ENCODE data around the gene OR51G2. TPM values are rescaled to one million over a fixed set of nuclear protein-coding genes. Genes with fewer than 3 reads are reported as not detected.

The OR51G2 gene
- total RNA-seq, 4 donors from 2014 or later: not detected

DNA sequence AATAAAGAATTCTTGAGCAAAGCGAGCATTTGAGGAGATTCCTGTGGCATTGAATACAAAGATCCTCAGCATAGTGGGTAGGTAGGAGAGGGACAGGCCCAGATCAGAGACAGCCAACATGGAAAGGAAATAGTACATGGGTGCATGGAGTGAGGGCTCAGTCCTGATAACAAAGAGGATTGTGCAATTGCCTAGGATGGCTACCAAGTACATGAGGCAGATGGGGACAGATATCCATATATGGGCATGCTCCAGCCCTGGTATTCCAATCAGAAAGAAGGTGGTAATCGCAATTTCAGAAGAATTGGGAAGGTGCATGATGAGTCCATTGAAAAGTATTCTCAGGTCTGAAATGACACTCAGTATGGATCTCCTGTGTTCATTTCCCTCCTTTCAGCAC lies 28.9 kb downstream of the OR51G2 start:
- no peaks in the 10 kb centered on the region for H3K27me3 ChIP-seq
- intact Hi-C loops (cut with DNase I): no loop called here
- H3K9me3 ChIP-seq: no peaks in the 10 kb centered on the region
- H3K4me3 ChIP-seq: no peak overlapping the region
- WGBS: 71% methylated on average over 2 of the region's 2 CpGs
- no peak overlapping the region for H3K27ac ChIP-seq (replicated peaks in 1 of 4)
- H3K36me3 ChIP-seq: no peaks in the 10 kb centered on the region
- H3K4me1 ChIP-seq: no peaks in the 10 kb centered on the region
- no peak for DNase-seq (ENCODE audit: extremely low spot score)
- TF ChIP-seq POLR2AphosphoS5 (IDR thresholded peaks at IDR 0.05): no peak
- TF ChIP-seq EP300 (IDR thresholded peaks at IDR 0.05): no peak
- TF ChIP-seq, protein P1, sequence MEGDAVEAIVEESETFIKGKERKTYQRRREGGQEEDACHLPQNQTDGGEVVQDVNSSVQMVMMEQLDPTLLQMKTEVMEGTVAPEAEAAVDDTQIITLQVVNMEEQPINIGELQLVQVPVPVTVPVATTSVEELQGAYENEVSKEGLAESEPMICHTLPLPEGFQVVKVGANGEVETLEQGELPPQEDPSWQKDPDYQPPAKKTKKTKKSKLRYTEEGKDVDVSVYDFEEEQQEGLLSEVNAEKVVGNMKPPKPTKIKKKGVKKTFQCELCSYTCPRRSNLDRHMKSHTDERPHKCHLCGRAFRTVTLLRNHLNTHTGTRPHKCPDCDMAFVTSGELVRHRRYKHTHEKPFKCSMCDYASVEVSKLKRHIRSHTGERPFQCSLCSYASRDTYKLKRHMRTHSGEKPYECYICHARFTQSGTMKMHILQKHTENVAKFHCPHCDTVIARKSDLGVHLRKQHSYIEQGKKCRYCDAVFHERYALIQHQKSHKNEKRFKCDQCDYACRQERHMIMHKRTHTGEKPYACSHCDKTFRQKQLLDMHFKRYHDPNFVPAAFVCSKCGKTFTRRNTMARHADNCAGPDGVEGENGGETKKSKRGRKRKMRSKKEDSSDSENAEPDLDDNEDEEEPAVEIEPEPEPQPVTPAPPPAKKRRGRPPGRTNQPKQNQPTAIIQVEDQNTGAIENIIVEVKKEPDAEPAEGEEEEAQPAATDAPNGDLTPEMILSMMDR (IDR thresholded peaks at IDR 0.05): no peak
- no peak for TF ChIP-seq POLR2A (IDR thresholded peaks at IDR 0.05; ENCODE audit: low read depth)

DNA sequence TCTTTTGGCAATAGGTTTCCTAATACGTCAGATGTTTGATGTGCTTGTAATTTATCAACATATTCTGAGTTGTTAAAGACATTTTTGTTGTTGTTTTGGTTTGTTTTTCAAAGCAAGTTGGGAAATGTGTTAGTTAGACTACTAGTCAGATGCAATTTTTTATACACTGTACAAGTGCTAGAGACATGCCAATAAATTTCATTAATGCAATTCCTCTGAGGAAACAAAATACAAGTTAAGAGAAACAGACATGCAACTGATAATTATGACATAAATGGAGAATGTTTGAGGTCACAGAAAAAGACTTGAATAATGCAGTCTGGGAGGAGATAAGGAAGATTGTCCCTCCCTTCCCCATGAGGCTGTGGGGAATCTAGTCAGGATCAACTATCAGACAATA lies 31.6 kb downstream of the OR51G2 start:
- WGBS: 0% methylated on average over 1 of the region's 1 CpG
- intact Hi-C loops (cut with DNase I): no loop called here
- H3K27me3 ChIP-seq: no peaks in the 10 kb centered on the region
- no peak overlapping the region for H3K4me3 ChIP-seq
- DNase-seq (ENCODE audit: extremely low spot score): no peak
- no peak overlapping the region for H3K27ac ChIP-seq (replicated peaks in 1 of 4)
- H3K9me3 ChIP-seq: no peaks in the 10 kb centered on the region
- no peaks in the 10 kb centered on the region for H3K36me3 ChIP-seq
- TF ChIP-seq POLR2AphosphoS5 (IDR thresholded peaks at IDR 0.05) (no peak), EP300 (IDR thresholded peaks at IDR 0.05) (no peak), POLR2A (IDR thresholded peaks at IDR 0.05; ENCODE audit: low read depth) (no peak)
- TF ChIP-seq, protein P1 (IDR thresholded peaks at IDR 0.05): no peak
- H3K4me1 ChIP-seq: no peaks in the 10 kb centered on the region

DNA sequence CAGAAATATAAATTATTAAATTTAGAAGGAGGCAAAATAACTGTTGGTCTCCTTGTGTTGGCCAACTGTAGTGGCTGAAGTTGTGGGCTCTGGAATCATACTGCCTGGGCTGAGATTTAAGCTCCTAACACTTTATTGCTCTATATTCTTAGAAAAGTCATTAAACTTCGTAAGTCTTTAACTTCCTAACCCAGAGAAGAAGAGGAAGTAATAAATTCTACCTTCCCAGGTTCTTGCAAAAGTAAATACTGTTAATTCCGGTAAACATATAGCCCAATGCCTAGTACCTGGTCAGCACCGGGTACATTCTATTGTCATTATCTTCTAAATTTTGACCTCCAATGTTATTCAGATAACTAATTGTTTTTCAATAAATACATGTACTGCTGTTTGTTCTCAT lies 33.0 kb downstream of the OR51G2 start:
- H3K36me3 ChIP-seq: no peaks in the 10 kb centered on the region
- TF ChIP-seq POLR2A (IDR thresholded peaks at IDR 0.05; ENCODE audit: low read depth): no peak
- no peak for TF ChIP-seq POLR2AphosphoS5 (IDR thresholded peaks at IDR 0.05)
- WGBS: 69% methylated on average over 3 of the region's 3 CpGs
- DNase-seq (ENCODE audit: extremely low spot score): no peak
- H3K27me3 ChIP-seq: no peaks in the 10 kb centered on the region
- no peak overlapping the region for H3K27ac ChIP-seq (replicated peaks in 1 of 4)
- no peak overlapping the region for H3K4me3 ChIP-seq
- intact Hi-C loops (cut with DNase I): no loop called here
- H3K4me1 ChIP-seq: no peaks in the 10 kb centered on the region
- no peaks in the 10 kb centered on the region for H3K9me3 ChIP-seq

DNA sequence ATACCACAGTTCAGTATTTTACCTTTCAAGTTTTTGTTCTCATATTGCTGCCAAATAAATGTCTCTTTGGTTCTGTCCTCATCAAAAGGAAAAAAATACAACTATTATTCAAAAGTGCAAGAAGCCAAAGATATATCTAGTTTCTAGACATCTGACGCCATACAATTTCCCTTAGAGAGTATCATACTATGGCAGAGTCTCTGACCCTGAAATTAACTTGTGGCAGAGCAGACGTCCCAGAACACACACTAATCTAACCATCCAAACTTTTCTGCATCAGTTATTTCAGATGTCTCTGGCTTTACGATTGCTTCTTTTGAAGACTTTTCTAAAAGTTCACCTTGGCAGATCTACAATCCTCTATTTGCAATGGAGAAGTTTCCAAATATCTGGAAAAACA lies 34.8 kb downstream of the OR51G2 start:
- H3K27ac ChIP-seq (replicated peaks in 1 of 4): no peak overlapping the region
- 57% methylated on average over 3 of the region's 3 CpGs for WGBS
- no peaks in the 10 kb centered on the region for H3K27me3 ChIP-seq
- H3K4me3 ChIP-seq: no peak overlapping the region
- TF ChIP-seq POLR2AphosphoS5 (IDR thresholded peaks at IDR 0.05): no peak
- no peak for TF ChIP-seq EP300 (IDR thresholded peaks at IDR 0.05)
- TF ChIP-seq, protein P1 (IDR thresholded peaks at IDR 0.05): no peak
- no peaks in the 10 kb centered on the region for H3K9me3 ChIP-seq
- intact Hi-C loops (cut with DNase I): no loop called here
- DNase-seq (ENCODE audit: extremely low spot score): no peak
- H3K36me3 ChIP-seq: no peaks in the 10 kb centered on the region
- no peaks in the 10 kb centered on the region for H3K4me1 ChIP-seq

DNA sequence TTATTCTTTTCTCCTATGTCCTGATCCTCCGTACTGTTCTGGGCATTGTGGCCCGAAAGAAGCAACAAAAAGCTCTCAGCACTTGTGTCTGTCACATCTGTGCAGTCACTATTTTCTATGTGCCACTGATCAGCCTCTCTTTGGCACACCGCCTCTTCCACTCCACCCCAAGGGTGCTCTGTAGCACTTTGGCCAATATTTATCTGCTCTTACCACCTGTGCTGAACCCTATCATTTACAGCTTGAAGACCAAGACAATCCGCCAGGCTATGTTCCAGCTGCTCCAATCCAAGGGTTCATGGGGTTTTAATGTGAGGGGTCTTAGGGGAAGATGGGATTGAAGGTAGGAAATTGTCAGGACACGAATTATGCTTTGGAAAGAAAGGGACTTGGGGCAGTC lies 36.6 kb downstream of the OR51G2 start:
- DNase-seq (ENCODE audit: extremely low spot score): no peak
- Histone ChIP-seq H3K4me1 (no peaks in the 10 kb centered on the region), H3K9me3 (no peaks in the 10 kb centered on the region), H3K27me3 (no peaks in the 10 kb centered on the region), H3K36me3 (no peaks in the 10 kb centered on the region), H3K4me3 (no peak overlapping the region), H3K27ac (replicated peaks in 1 of 4) (no peak overlapping the region)
- 83% methylated on average over 5 of the region's 5 CpGs for WGBS
- intact Hi-C loops (cut with DNase I): no loop called here
- TF ChIP-seq EP300 (IDR thresholded peaks at IDR 0.05): no peak
- TF ChIP-seq, protein P1 (IDR thresholded peaks at IDR 0.05): no peak
- TF ChIP-seq POLR2AphosphoS5 (IDR thresholded peaks at IDR 0.05): no peak
- no peak for TF ChIP-seq POLR2A (IDR thresholded peaks at IDR 0.05; ENCODE audit: low read depth)

All from esophagus muscularis mucosa (tissue), 4 donors.